CD4-positive, CD25-positive, alpha-beta regulatory T cell (primary cell): Measurements from ENCODE around the gene ABHD15. TPM values are rescaled to one million over a fixed set of nuclear protein-coding genes. Genes with fewer than 3 reads are reported as not detected.
A peak's percentile ranks its signal among the peaks of the same experiment; 100 is the strongest.

ENCODE experiments used
- ATAC-seq, 2 donors: fragments of 150-1000 bp; cut with Tn5 transposase; one replicate each; pipeline ENCODE4 v1.10.0; 2021; ENCODE audit warnings: low read depth in 2 of 2, moderate number of reproducible peaks in 2 of 2, moderate library complexity in 1 of 2
- DNase-seq, 3 donors: peaks; one replicate each; pipeline versions ENCODE4 v3.0.0 to v3.0.0-alpha.2; 2012 to 2022; ENCODE audit warnings: mixed read lengths in 1 of 3
- H3K27ac ChIP-seq: one replicate; pipeline ENCODE4 v1.7.0; 2013; ENCODE audit warnings: mild to moderate bottlenecking, low read length; ENCODE audit not compliant: insufficient read depth, poor library complexity, severe bottlenecking
- H3K27me3 ChIP-seq: one replicate; pipeline ENCODE4 v1.7.0; 2013; ENCODE audit warnings: low read length; ENCODE audit not compliant: control insufficient read depth, insufficient read depth
- H3K36me3 ChIP-seq: one replicate; pipeline ENCODE4 v1.7.0; 2013; ENCODE audit warnings: mild to moderate bottlenecking, low read length, moderate library complexity; ENCODE audit not compliant: control insufficient read depth, insufficient read depth
- H3K4me1 ChIP-seq: 2 replicates; pipeline ENCODE4 v1.7.0; 2013; ENCODE audit warnings: mild to moderate bottlenecking, low read length; ENCODE audit not compliant: insufficient read depth, control insufficient read depth, poor library complexity, severe bottlenecking
- H3K4me3 ChIP-seq: one replicate; pipeline ENCODE4 v1.7.0; 2013; ENCODE audit warnings: low read depth, mild to moderate bottlenecking, low read length, moderate library complexity
- H3K9me3 ChIP-seq, 2 experiments: 1 replicate in 1 of 2; 2 replicates in 1 of 2; pipeline ENCODE4 v1.7.0; 2013; ENCODE audit warnings: low read length in 2 of 2, mild to moderate bottlenecking in 1 of 2, moderate library complexity in 1 of 2; ENCODE audit not compliant: control insufficient read depth in 2 of 2
- H3K27ac Mint-ChIP-seq, 3 donors: one replicate each; pipeline ENCODE4 v1.8.0; 2020 to 2022; ENCODE audit warnings: mild to moderate bottlenecking in 3 of 3, mixed read lengths in 3 of 3, moderate library complexity in 2 of 3
- H3K27me3 Mint-ChIP-seq: one replicate; pipeline ENCODE4 v1.8.0; 2022; ENCODE audit warnings: mild to moderate bottlenecking, mixed read lengths
- H3K36me3 Mint-ChIP-seq: one replicate; pipeline ENCODE4 v1.8.0; 2020; ENCODE audit warnings: mixed read lengths
- H3K4me1 Mint-ChIP-seq, 4 donors: one replicate each; pipeline ENCODE4 v1.8.0; 2020 to 2022; ENCODE audit warnings: mixed read lengths in 4 of 4, mild to moderate bottlenecking in 1 of 4
- H3K4me3 Mint-ChIP-seq, 4 donors: one replicate each; pipeline ENCODE4 v1.8.0; 2020 to 2022; ENCODE audit warnings: mild to moderate bottlenecking in 4 of 4, mixed read lengths in 4 of 4, moderate library complexity in 3 of 4
- H3K9me3 Mint-ChIP-seq, 7 donors: one replicate each; pipeline ENCODE4 v1.8.0; 2020 to 2022; ENCODE audit warnings: mixed read lengths in 7 of 7, mild to moderate bottlenecking in 3 of 7, moderate library complexity in 2 of 7
- polyA plus RNA-seq, 4 donors: library from polyadenylated mRNA; unstranded; fragments of 300-500 nt; fragmentation: Illumina TruSeq; gene quantifications; one replicate each; pipeline ENCODE4 v1.2.3, GENCODE V29; 2021
- total RNA-seq: library from RNA; stranded (reverse); gene quantifications from one replicate; pipeline ENCODE4 v1.2.3, GENCODE V29; 2022

Gene ABHD15
- total and polyA plus RNA-seq, 5 donors from 2014 or later: 6.2 to 9.9 (median 7.6) TPM

DNA sequence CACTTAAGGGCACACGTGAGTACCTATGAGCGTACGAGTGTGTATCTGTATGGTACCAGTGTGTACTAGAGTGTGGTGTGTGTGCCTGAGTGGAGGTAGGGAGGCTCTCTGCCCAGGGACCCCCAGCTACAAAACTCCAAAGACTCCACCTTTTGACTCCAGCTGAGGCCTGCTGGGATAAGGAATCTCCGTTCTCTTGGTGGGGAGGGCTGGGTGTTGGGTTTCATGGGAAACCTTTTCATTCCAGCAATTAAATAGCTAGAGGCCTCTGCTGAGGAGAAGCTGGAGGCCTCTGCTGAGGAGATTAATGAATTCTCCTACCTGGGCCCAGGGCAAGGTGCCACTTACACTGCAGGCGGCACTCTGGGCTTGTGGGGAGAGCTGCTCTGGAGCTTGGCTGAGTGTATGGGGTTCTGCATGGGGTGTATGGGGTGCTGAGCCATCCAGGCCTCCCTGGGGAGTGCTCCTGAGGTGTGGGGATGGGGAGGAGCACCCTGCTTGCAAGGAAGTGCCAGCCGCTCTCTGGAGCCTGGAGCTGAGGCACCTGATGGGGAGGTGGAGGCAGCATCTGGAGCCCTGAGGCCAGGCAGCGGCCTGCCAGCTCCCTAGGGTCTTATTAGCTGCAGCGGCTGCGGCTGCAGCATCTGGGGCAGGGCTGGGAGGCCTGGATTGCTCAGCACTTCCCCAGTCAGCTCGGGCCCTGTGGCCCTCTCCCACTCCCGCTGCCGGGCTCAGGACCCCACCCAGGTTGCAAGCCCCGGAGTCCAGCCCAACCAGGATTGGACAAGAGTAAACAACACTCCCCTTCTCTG, 30.7 kb upstream of the ABHD15 start:
- no peak overlapping the region for H3K27ac ChIP-seq
- Mint-ChIP-seq H3K4me3 (peak overlapping the region in 1 of 4 donors; percentile 51), H3K27me3 (no peaks in the 10 kb centered on the region), H3K36me3 (no peaks in the 10 kb centered on the region), H3K4me1 (peaks cover 0 to 14% (median 8%) of the 10 kb centered on the region in 4 donors), H3K9me3 (no peaks in the 10 kb centered on the region), H3K27ac (no peak overlapping the region)
- ATAC-seq: no peak
- H3K4me3 ChIP-seq: no peak overlapping the region
- no peak for DNase-seq
- H3K27me3 ChIP-seq: no peaks in the 10 kb centered on the region
- H3K9me3 ChIP-seq: no peaks in the 10 kb centered on the region
- H3K36me3 ChIP-seq: no peaks in the 10 kb centered on the region
- H3K4me1 ChIP-seq: peaks cover 14% of the 10 kb centered on the region

DNA sequence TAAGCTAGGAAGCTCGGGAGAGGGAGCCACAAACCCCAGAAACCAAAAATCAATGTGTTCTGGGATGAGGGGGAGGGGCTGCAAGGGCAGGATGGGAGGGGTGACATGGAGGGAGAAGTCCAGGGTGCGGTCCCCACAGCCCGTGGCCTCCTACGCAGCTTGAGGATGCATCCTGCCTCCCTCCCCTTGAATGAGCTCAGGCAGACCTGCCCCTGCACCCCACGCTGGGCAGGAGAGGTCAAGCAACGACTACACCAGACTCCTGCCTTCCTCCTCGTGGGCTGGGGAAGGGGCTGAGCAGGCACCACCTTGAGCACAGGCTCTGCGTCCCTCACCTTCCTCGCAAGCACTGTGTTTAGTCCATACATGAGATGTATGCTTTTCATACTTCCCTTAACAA, 30.0 kb upstream of the ABHD15 start:
- ATAC-seq (no peak), DNase-seq (no peak)
- Mint-ChIP-seq H3K4me1 (peaks cover 0 to 21% (median 11%) of the 10 kb centered on the region in 4 donors), H3K27me3 (no peaks in the 10 kb centered on the region), H3K9me3 (no peaks in the 10 kb centered on the region), H3K4me3 (peak overlapping the region in 1 of 4 donors; percentile 51), H3K27ac (no peak overlapping the region), H3K36me3 (no peaks in the 10 kb centered on the region)
- no peak overlapping the region for H3K27ac ChIP-seq
- H3K36me3 ChIP-seq: no peaks in the 10 kb centered on the region
- H3K9me3 ChIP-seq: no peaks in the 10 kb centered on the region
- peaks cover 22% of the 10 kb centered on the region for H3K4me1 ChIP-seq
- no peak overlapping the region for H3K4me3 ChIP-seq
- H3K27me3 ChIP-seq: no peaks in the 10 kb centered on the region

DNA sequence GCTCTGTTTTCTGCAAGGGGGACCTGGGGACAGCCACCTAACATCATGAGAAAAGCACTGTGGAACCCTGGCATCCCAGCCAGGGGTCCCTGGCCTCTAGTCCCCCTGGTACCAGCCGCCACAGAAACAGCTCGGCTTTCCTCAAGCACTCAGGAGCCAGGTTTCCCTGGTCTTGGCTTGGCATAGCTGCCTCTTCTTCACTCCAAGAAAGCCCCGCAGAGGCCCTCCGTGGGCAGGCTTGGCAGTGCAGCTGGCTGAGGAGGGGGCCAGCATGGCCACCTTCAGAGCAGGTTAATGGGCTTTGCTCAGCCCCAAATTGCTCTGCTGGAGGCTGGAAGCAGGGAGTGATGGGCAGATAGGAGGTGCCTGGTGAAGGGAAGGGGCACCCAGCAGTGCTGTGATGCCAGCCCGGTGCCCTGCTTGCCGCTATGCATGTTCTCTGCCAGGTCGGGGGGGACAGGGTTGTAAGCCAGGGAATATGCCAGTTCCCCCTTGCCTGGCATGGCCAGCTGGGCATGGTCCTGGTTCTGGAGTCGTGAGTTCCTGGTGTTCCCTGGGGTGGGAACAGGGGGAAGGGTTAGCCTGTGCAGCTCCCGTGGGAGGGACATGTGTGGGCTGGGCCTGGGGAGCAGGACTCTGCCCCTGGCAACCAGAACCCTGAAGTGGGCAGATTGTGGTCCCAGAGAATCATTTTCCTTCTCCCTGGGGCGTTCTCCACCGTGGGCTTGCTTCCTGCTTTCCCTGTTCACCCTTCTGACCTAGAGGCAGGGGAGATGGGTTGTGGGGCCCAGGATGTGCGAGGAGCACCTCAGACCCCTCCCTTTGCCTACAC, 29.3 kb upstream of the ABHD15 start:
- no peak for DNase-seq
- no peaks in the 10 kb centered on the region for H3K27me3 ChIP-seq
- H3K27ac ChIP-seq: no peak overlapping the region
- H3K4me3 ChIP-seq: no peak overlapping the region
- no peaks in the 10 kb centered on the region for H3K9me3 Mint-ChIP-seq
- no peak for ATAC-seq
- H3K4me1 Mint-ChIP-seq: peaks cover 0 to 28% (median 15%) of the 10 kb centered on the region in 4 donors
- no peak overlapping the region for H3K4me3 Mint-ChIP-seq
- H3K36me3 Mint-ChIP-seq: no peaks in the 10 kb centered on the region
- H3K36me3 ChIP-seq: no peaks in the 10 kb centered on the region
- peaks cover 28% of the 10 kb centered on the region for H3K4me1 ChIP-seq
- no peaks in the 10 kb centered on the region for H3K9me3 ChIP-seq
- no peaks in the 10 kb centered on the region for H3K27me3 Mint-ChIP-seq
- no peak overlapping the region for H3K27ac Mint-ChIP-seq

- peaks cover 37% of the 10 kb centered on the region for H3K4me1 ChIP-seq
- Mint-ChIP-seq H3K36me3 (no peaks in the 10 kb centered on the region), H3K9me3 (no peaks in the 10 kb centered on the region), H3K27ac (no peak overlapping the region), H3K4me3 (peak overlapping the region; percentile 10 to 77 (median 72)), H3K27me3 (no peaks in the 10 kb centered on the region), H3K4me1 (peaks cover 0 to 36% (median 16%) of the 10 kb centered on the region in 4 donors)
- ATAC-seq: no peak
- no peak overlapping the region for H3K4me3 ChIP-seq
- no peak overlapping the region for H3K27ac ChIP-seq
- no peaks in the 10 kb centered on the region for H3K27me3 ChIP-seq
- no peaks in the 10 kb centered on the region for H3K9me3 ChIP-seq
- H3K36me3 ChIP-seq: no peaks in the 10 kb centered on the region
- no peak for DNase-seq
Observed at GRCh38 chr17:29595107-29595942, 28.5 kb upstream of the ABHD15 start.

GRCh38 chr17:29594519-29595090, 27.8 kb upstream of the ABHD15 start:
- DNase-seq (no peak), ATAC-seq (no peak)
- Histone ChIP-seq H3K4me1 (peaks cover 44% of the 10 kb centered on the region), H3K27ac (no peak overlapping the region), H3K4me3 (no peak overlapping the region), H3K9me3 (no peaks in the 10 kb centered on the region), H3K27me3 (no peaks in the 10 kb centered on the region), H3K36me3 (no peaks in the 10 kb centered on the region)
- Mint-ChIP-seq H3K9me3 (no peaks in the 10 kb centered on the region), H3K27me3 (no peaks in the 10 kb centered on the region), H3K27ac (no peak overlapping the region), H3K4me1 (peaks cover 0 to 42% (median 19%) of the 10 kb centered on the region in 4 donors), H3K36me3 (no peaks in the 10 kb centered on the region), H3K4me3 (peak overlapping the region; percentile 76 to 94 (median 81))

GRCh38 chr17:29593591-29594518, 27.0 kb upstream of the ABHD15 start:
- DNase-seq (peak in 1 of 3 donors; percentile 42), ATAC-seq (no peak)
- Histone ChIP-seq H3K4me1 (peaks cover 44% of the 10 kb centered on the region), H3K9me3 (no peaks in the 10 kb centered on the region), H3K36me3 (no peaks in the 10 kb centered on the region), H3K27ac (no peak overlapping the region), H3K27me3 (no peaks in the 10 kb centered on the region), H3K4me3 (no peak overlapping the region)
- no peaks in the 10 kb centered on the region for H3K36me3 Mint-ChIP-seq
- no peaks in the 10 kb centered on the region for H3K27me3 Mint-ChIP-seq
- H3K4me1 Mint-ChIP-seq: peaks cover 0 to 39% (median 19%) of the 10 kb centered on the region in 4 donors
- peak overlapping the region; percentile 76 to 94 (median 81) for H3K4me3 Mint-ChIP-seq
- H3K27ac Mint-ChIP-seq: no peak overlapping the region
- H3K9me3 Mint-ChIP-seq: no peaks in the 10 kb centered on the region
